NCI-H774 (cell line): ENCODE data around the gene DIO3.

Experiments
- DNase-seq: peaks from one replicate; lab custom pipeline; 2025; lab: John Stamatoyannopoulos, UW

The DIO3 gene

GRCh38 chr14:101599234-101599885 lies 38.1 kb downstream of the DIO3 start:
- DNase-seq = no peak

- no peak for DNase-seq
These were observed 39.1 kb downstream of the DIO3 start for GRCh38 chr14:101600336-101600890.

- DNase-seq = no peak
These were observed 39.8 kb downstream of the DIO3 start for GRCh38 chr14:101600891-101601605.

GRCh38 chr14:101601606-101602465 lies 40.5 kb downstream of the DIO3 start:
- no peak for DNase-seq

GRCh38 chr14:101602466-101602840 lies 41.2 kb downstream of the DIO3 start:
- DNase-seq = no peak

- no peak for DNase-seq
These were observed 41.8 kb downstream of the DIO3 start for GRCh38 chr14:101603096-101603495.

- DNase-seq = no peak
These were observed 43.1 kb downstream of the DIO3 start for GRCh38 chr14:101604228-101604934.

GRCh38 chr14:101604935-101605780 lies 43.9 kb downstream of the DIO3 start:
- DNase-seq = no peak

- no peak for DNase-seq
These were observed 44.5 kb downstream of the DIO3 start for GRCh38 chr14:101605836-101606235.
